Measurements from ENCODE around the gene TMEM47. TPM values are rescaled to one million over a fixed set of nuclear protein-coding genes. Genes with fewer than 3 reads are reported as not detected.

The TMEM47 gene
- total RNA-seq, 4 donors from 2014 or later = 1.6 to 35.1 (median 8.0) TPM

DNA sequence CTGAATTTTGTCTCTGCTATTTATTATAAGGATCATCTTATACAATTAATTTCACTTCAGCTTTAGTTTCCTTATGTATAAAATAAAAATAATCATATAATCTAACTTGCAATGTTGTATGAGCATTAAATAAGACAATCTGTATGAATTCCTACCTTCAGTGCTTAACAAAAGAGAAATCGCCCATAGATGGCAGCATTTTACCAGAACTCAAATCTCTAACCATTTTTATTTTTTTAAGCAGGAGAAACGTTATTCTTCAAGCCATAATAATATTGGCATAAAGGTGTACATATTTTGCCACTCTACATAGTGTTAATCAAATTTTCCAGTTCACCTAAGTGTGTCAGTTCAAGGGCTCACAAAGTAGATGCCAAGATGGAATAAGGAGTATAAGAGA lies 78.8 kb downstream of the TMEM47 start:
- no peak for DNase-seq
- intact Hi-C loops (cut with DNase I) = no loop called here
- Histone ChIP-seq H3K36me3 (no peaks in the 10 kb centered on the region), H3K9me3 (no peaks in the 10 kb centered on the region), H3K27ac (no peak overlapping the region), H3K27me3 (no peaks in the 10 kb centered on the region), H3K4me1 (no peaks in the 10 kb centered on the region), H3K4me3 (no peak overlapping the region)
- WGBS, 2 donors = 2 to 8% methylated on average over 2 of the region's 2 CpGs
- TF ChIP-seq POLR2A (IDR thresholded peaks at IDR 0.05) = no peak
- TF ChIP-seq, protein P1, sequence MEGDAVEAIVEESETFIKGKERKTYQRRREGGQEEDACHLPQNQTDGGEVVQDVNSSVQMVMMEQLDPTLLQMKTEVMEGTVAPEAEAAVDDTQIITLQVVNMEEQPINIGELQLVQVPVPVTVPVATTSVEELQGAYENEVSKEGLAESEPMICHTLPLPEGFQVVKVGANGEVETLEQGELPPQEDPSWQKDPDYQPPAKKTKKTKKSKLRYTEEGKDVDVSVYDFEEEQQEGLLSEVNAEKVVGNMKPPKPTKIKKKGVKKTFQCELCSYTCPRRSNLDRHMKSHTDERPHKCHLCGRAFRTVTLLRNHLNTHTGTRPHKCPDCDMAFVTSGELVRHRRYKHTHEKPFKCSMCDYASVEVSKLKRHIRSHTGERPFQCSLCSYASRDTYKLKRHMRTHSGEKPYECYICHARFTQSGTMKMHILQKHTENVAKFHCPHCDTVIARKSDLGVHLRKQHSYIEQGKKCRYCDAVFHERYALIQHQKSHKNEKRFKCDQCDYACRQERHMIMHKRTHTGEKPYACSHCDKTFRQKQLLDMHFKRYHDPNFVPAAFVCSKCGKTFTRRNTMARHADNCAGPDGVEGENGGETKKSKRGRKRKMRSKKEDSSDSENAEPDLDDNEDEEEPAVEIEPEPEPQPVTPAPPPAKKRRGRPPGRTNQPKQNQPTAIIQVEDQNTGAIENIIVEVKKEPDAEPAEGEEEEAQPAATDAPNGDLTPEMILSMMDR (IDR thresholded peaks at IDR 0.05) = peak in 2 of 6 experiments; percentile 27

Measured in esophagus squamous epithelium (tissue), 5 donors.